Measurements from ENCODE around the gene DDX3X. TPM values are rescaled to one million over a fixed set of nuclear protein-coding genes. Genes with fewer than 3 reads are reported as not detected.
"Not testable (repeated sequence)": the region's sequence is repeated elsewhere in the genome, so short reads cannot be mapped to it uniquely, and the experiment has no call there.

DDX3X gene
- polyA plus RNA-seq, 1 donor from 2014 or later, result 165 TPM

DNA sequence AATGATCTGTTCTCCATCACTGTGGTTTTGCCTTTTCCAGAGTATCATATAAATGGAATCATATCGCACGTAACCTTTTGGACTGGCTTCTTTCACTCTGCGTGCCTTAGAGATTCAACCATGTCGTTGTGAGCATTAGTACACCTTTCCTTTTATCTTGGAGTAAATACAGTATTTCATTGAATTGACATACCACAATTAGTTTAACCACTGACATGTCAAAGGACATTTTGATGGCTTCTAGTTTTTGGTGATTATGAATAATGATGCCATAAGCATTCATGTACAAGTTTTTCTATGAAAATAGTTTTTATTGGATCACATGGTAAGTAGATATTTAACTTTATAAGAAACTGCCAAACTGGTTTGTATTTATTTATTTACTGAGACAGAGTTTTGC lies 35.2 kb downstream of the DDX3X start:
- H3K27me3 ChIP-seq (ENCODE audit: insufficient read depth, low read depth, low read length), result no peaks in the 10 kb centered on the region
- no peaks in the 10 kb centered on the region for H3K9me2 ChIP-seq (ENCODE audit: insufficient read depth, low read length)
- no peaks in the 10 kb centered on the region for H3K9me3 ChIP-seq (ENCODE audit: low read length)
- no peaks in the 10 kb centered on the region for H3F3A ChIP-seq (ENCODE audit: insufficient read depth, low read length, poor library complexity, severe bottlenecking)
- H3K27ac ChIP-seq (ENCODE audit: low read length), result no peak overlapping the region
- no peak overlapping the region for H2AFZ ChIP-seq (ENCODE audit: low read depth, low read length)
- H4K20me1 ChIP-seq (ENCODE audit: insufficient read depth), result no peaks in the 10 kb centered on the region
- TF ChIP-seq MXI1 (conservative IDR thresholded peaks at IDR 0.05; ENCODE audit: poor library complexity, severe bottlenecking) (no peak), TAF1 (IDR thresholded peaks at IDR 0.05; ENCODE audit: low read depth) (no peak), RAD21 (conservative IDR thresholded peaks at IDR 0.05) (no peak), EZH2 (IDR thresholded peaks at IDR 0.05; ENCODE audit: borderline replicate concordance, insufficient read depth, low read length, poor library complexity, severe bottlenecking) (no peak), REST (IDR thresholded peaks at IDR 0.05; ENCODE audit: borderline replicate concordance) (no peak), SMC3 (conservative IDR thresholded peaks at IDR 0.05; ENCODE audit: poor library complexity) (no peak)
- no peaks in the 10 kb centered on the region for H3K36me3 ChIP-seq (ENCODE audit: insufficient read depth, low read length)
- H3K9ac ChIP-seq (ENCODE audit: low read length), result no peak overlapping the region
- no peaks in the 10 kb centered on the region for H3K79me2 ChIP-seq (replicated peaks; ENCODE audit: insufficient read depth, low read length)
- no peak overlapping the region for H3K4me2 ChIP-seq (ENCODE audit: low read length)
- H3K4me3 ChIP-seq (ENCODE audit: low read length), result no peak overlapping the region

GRCh38 chrX:41371575-41371974 lies 37.6 kb downstream of the DDX3X start:
- not testable (repeated sequence) for H3K9me3 ChIP-seq (ENCODE audit: low read length); H3K4me3 ChIP-seq (ENCODE audit: low read length); H4K20me1 ChIP-seq (ENCODE audit: insufficient read depth); H3K27ac ChIP-seq (ENCODE audit: low read length); H3K9ac ChIP-seq (ENCODE audit: low read length); H3F3A ChIP-seq (ENCODE audit: insufficient read depth, low read length, poor library complexity, severe bottlenecking); H3K27me3 ChIP-seq (ENCODE audit: insufficient read depth, low read depth, low read length); H2AFZ ChIP-seq (ENCODE audit: low read depth, low read length); H3K4me2 ChIP-seq (ENCODE audit: low read length); H3K36me3 ChIP-seq (ENCODE audit: insufficient read depth, low read length); H3K9me2 ChIP-seq (ENCODE audit: insufficient read depth, low read length); H3K79me2 ChIP-seq (replicated peaks; ENCODE audit: insufficient read depth, low read length)

DNA sequence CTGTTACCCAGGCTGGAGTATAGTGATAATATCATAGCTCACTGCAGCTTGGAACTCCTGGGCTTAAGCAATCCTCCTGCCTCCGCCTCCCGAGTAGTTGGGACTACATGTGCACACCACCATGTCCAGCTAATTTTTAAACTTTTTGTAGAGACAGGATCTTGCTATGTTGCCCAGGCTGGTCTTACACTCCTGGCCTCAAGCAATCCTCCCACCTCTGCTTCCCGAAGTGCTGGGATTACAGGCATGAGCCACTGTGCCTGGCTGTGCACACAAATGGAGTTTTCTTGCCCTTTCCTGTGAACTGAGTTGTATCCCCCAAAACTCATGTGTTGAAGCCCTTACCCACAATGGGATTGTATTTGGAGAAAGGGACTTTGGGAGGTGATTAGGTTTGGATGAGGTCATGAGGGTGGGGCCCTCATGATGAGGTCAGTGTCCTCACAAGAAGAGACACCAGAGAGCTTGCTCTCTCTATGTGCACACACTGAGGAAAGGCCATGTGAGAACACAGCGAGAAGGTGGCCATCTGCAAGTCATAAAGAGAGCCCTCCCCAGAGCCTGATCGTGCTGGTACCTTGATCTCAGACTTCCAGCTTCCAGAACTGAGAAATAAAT lies 40.1 kb downstream of the DDX3X start:
- Histone ChIP-seq H4K20me1 (ENCODE audit: insufficient read depth) (no peaks in the 10 kb centered on the region), H3K27me3 (ENCODE audit: insufficient read depth, low read depth, low read length) (no peaks in the 10 kb centered on the region), H3K79me2 (replicated peaks; ENCODE audit: insufficient read depth, low read length) (no peaks in the 10 kb centered on the region), H3K4me3 (ENCODE audit: low read length) (no peak overlapping the region), H3K9me2 (ENCODE audit: insufficient read depth, low read length) (no peaks in the 10 kb centered on the region), H3K4me2 (ENCODE audit: low read length) (no peak overlapping the region), H3K9ac (ENCODE audit: low read length) (no peak overlapping the region), H3F3A (ENCODE audit: insufficient read depth, low read length, poor library complexity, severe bottlenecking) (no peaks in the 10 kb centered on the region), H3K9me3 (ENCODE audit: low read length) (no peaks in the 10 kb centered on the region), H3K27ac (ENCODE audit: low read length) (no peak overlapping the region), H2AFZ (ENCODE audit: low read depth, low read length) (no peak overlapping the region), H3K36me3 (ENCODE audit: insufficient read depth, low read length) (no peaks in the 10 kb centered on the region)
- TF ChIP-seq RAD21 (conservative IDR thresholded peaks at IDR 0.05) (no peak), REST (IDR thresholded peaks at IDR 0.05; ENCODE audit: borderline replicate concordance) (no peak), EZH2 (IDR thresholded peaks at IDR 0.05; ENCODE audit: borderline replicate concordance, insufficient read depth, low read length, poor library complexity, severe bottlenecking) (no peak), MXI1 (conservative IDR thresholded peaks at IDR 0.05; ENCODE audit: poor library complexity, severe bottlenecking) (no peak), POLR2AphosphoS5 (IDR thresholded peaks at IDR 0.05) (no peak), TAF1 (IDR thresholded peaks at IDR 0.05; ENCODE audit: low read depth) (no peak), EP300 (conservative IDR thresholded peaks at IDR 0.05; ENCODE audit: poor library complexity, severe bottlenecking) (no peak)
